Endodermal cell (in vitro differentiated cells): Measurements from ENCODE around the gene ZNF214. TPM values are rescaled to one million over a fixed set of nuclear protein-coding genes. Genes with fewer than 3 reads are reported as not detected.

ENCODE experiments used
- DNase-seq: peaks from one replicate; pipeline ENCODE4 v3.0.0-alpha.2; 2017
- H3K27ac ChIP-seq: 2 replicates; pipeline ENCODE4 v1.5.1; 2013; ENCODE audit warnings: mild to moderate bottlenecking, low read depth, low read length, moderate library complexity
- H3K27me3 ChIP-seq: 2 replicates; pipeline ENCODE4 v1.6.1; 2013; ENCODE audit warnings: mild to moderate bottlenecking, low read length, moderate library complexity; ENCODE audit not compliant: insufficient read depth, control insufficient read depth, poor library complexity, severe bottlenecking
- H3K36me3 ChIP-seq: 2 replicates; pipeline ENCODE4 v1.7.0; 2013; ENCODE audit warnings: mild to moderate bottlenecking, low read length, moderate library complexity; ENCODE audit not compliant: control insufficient read depth, insufficient read depth
- H3K4me1 ChIP-seq: one replicate; pipeline ENCODE4 v1.7.0; 2013; ENCODE audit warnings: low read length; ENCODE audit not compliant: control insufficient read depth, insufficient read depth
- H3K4me3 ChIP-seq: 2 replicates; pipeline ENCODE4 v1.5.1; 2013; ENCODE audit warnings: mild to moderate bottlenecking, low read length, moderate library complexity
- H3K9ac ChIP-seq: 2 replicates; pipeline ENCODE4 v1.6.1; 2013; ENCODE audit warnings: mild to moderate bottlenecking, low read length, moderate library complexity; ENCODE audit not compliant: poor library complexity, severe bottlenecking; ENCODE audit errors: extremely low read depth
- H3K9me3 ChIP-seq: 2 replicates; pipeline ENCODE4 v1.6.1; 2013; ENCODE audit warnings: mild to moderate bottlenecking, low read length, moderate library complexity; ENCODE audit not compliant: control insufficient read depth
- H3K27ac Mint-ChIP-seq: 2 replicates; pipeline ENCODE4 v1.8.0; 2020; ENCODE audit warnings: mixed read lengths
- H3K27me3 Mint-ChIP-seq: 2 replicates; pipeline ENCODE4 v1.8.0; 2021; ENCODE audit warnings: mild to moderate bottlenecking, mixed read lengths; ENCODE audit not compliant: insufficient read depth
- H3K36me3 Mint-ChIP-seq: 2 replicates; pipeline ENCODE4 v1.8.0; 2020; ENCODE audit warnings: low read depth, mixed read lengths
- H3K4me1 Mint-ChIP-seq: 2 replicates; pipeline ENCODE4 v1.8.0; 2020; ENCODE audit warnings: mixed read lengths
- H3K4me3 Mint-ChIP-seq: 2 replicates; pipeline ENCODE4 v1.8.0; 2020; ENCODE audit warnings: mild to moderate bottlenecking, moderate library complexity, mixed read lengths
- H3K9me3 Mint-ChIP-seq: 2 replicates; pipeline ENCODE4 v1.8.0; 2020; ENCODE audit warnings: mild to moderate bottlenecking, mixed read lengths
- CTCF ChIP-seq: fragments of 200-600 bp; sonication (generic); conservative IDR thresholded peaks from 2 replicates; pipeline ENCODE4 v1.5.0; 2021; ENCODE audit warnings: antibody characterized with exemption, mild to moderate bottlenecking
- whole genome bisulfite sequencing, 2 experiments: methylation state at CpG; one replicate each; pipeline versions ENCODE4 v1.1.5 to v1.1.7; 2013; ENCODE audit warnings: missing lambda C conversion rate in 2 of 2, mixed read lengths in 1 of 2; ENCODE audit not compliant: insufficient coverage in 1 of 2, insufficient read length in 1 of 2; 5-methylcytosine and 5-hydroxymethylcytosine counted together
- total RNA-seq, 2 donors: library from RNA; stranded (reverse); fragmentation: NEBNext Ultra II Directional in 1 of 2; extraction: Animal tissue kit (Norgen Biotek cat#: 25700) in 1 of 2; gene quantifications; 2 replicates in 1 of 2; 3 replicates in 1 of 2; pipeline ENCODE4 v1.2.1, GENCODE V29; 2021

Gene ZNF214
- total RNA-seq, 2 donors from 2014 or later = 8.0 to 10.8 TPM

GRCh38 chr11:7014118-7014517 lies 6.0 kb downstream of the ZNF214 start:
- TF ChIP-seq CTCF = no peak
- Histone ChIP-seq H3K27ac (no peak overlapping the region), H3K4me1 (no peaks in the 10 kb centered on the region), H3K27me3 (no peaks in the 10 kb centered on the region), H3K9ac (no peak overlapping the region), H3K9me3 (no peaks in the 10 kb centered on the region), H3K4me3 (no peak overlapping the region), H3K36me3 (no peaks in the 10 kb centered on the region)
- no CpG with 5 or more reads among the region's 1 CpG for WGBS, 2 experiments
- Mint-ChIP-seq H3K4me1 (no peaks in the 10 kb centered on the region), H3K9me3 (no peaks in the 10 kb centered on the region), H3K27ac (no peak overlapping the region), H3K27me3 (no peaks in the 10 kb centered on the region), H3K4me3 (no peak overlapping the region), H3K36me3 (peaks cover 4% of the 10 kb centered on the region)
- DNase-seq = no peak

GRCh38 chr11:7004482-7004881 lies 15.7 kb downstream of the ZNF214 start:
- no peaks in the 10 kb centered on the region for H3K9me3 ChIP-seq
- Mint-ChIP-seq H3K4me1 (peaks cover 4% of the 10 kb centered on the region), H3K27ac (no peak overlapping the region), H3K9me3 (no peaks in the 10 kb centered on the region), H3K4me3 (no peak overlapping the region), H3K27me3 (no peaks in the 10 kb centered on the region), H3K36me3 (peaks cover 20% of the 10 kb centered on the region)
- H3K4me3 ChIP-seq = no peak overlapping the region
- H3K27me3 ChIP-seq = no peaks in the 10 kb centered on the region
- H3K9ac ChIP-seq = no peak overlapping the region
- H3K4me1 ChIP-seq = no peaks in the 10 kb centered on the region
- H3K36me3 ChIP-seq = peaks cover 18% of the 10 kb centered on the region
- no peak for TF ChIP-seq CTCF
- WGBS, 2 experiments = 75 to 88% methylated on average over 3 of the region's 3 CpGs
- no peak for DNase-seq
- H3K27ac ChIP-seq = no peak overlapping the region

- H3K27me3 ChIP-seq = no peaks in the 10 kb centered on the region
- H3K4me3 ChIP-seq = no peak overlapping the region
- Mint-ChIP-seq H3K9me3 (no peaks in the 10 kb centered on the region), H3K27ac (no peak overlapping the region), H3K4me1 (no peaks in the 10 kb centered on the region), H3K4me3 (no peak overlapping the region), H3K36me3 (peaks cover 10% of the 10 kb centered on the region), H3K27me3 (no peaks in the 10 kb centered on the region)
- peaks cover 10% of the 10 kb centered on the region for H3K36me3 ChIP-seq
- no peak for DNase-seq
- H3K27ac ChIP-seq = no peak overlapping the region
- TF ChIP-seq CTCF = no peak
- no peaks in the 10 kb centered on the region for H3K4me1 ChIP-seq
- H3K9ac ChIP-seq = no peak overlapping the region
- H3K9me3 ChIP-seq = no peaks in the 10 kb centered on the region
Measured at GRCh38 chr11:6995703-6996102, 24.4 kb downstream of the ZNF214 start.
